K562 (cell line): ENCODE measurements around the gene KCTD7. TPM values are rescaled to one million over a fixed set of nuclear protein-coding genes. Genes with fewer than 3 reads are reported as not detected.

Experiments
- ATAC-seq: fragments of 200-7000 bp; cut with Tn5 transposase; 3 replicates; pipeline ENCODE4 v1.9.1; 2020; ENCODE audit warnings: moderate library complexity
- BruUV-seq: library from RNA; stranded (reverse); fragments of 400-500 nt; replicated peaks from 2 replicates; lab custom pipeline; 2021; lab: Mats Ljungman, UMichigan
- CTCF ChIA-PET: fragments of 300-600 bp; formaldehyde crosslinking; extraction: SDS; loops from one replicate; lab custom pipeline; 2021; ENCODE audit warnings: low intra/inter-chr PET ratio; lab: Yijun Ruan, JAX
- POLR2A ChIA-PET: fragments of 300-600, 350-650 bp; sonication (Branson Sonifier 250); formaldehyde crosslinking; extraction: SDS; loops from one replicate; lab custom pipeline; 2021; ENCODE audit warnings: antibody characterized with exemption, inconsistent platforms; lab: Yijun Ruan, JAX
- DNase-seq, 4 experiments: peaks; one replicate each; pipeline versions ENCODE4 v3.0.0 to v3.0.0-alpha.2; 2011 to 2018; ENCODE audit warnings: low spot score in 3 of 4, mixed read lengths in 3 of 4; ENCODE audit errors: extremely low read depth in 1 of 4
- FAIRE-seq: peaks from 2 replicates; lab custom pipeline; 2011; peaks lifted over from hg19 to GRCh38; lab: Jason Lieb, UNC
- H2AFZ ChIP-seq: 2 replicates; pipeline ENCODE4 v1.6.0; 2011; ENCODE audit warnings: low read depth, low read length, control low read depth, inconsistent platforms
- H3K27ac ChIP-seq: fragments of 200-600 bp; 3 replicates; pipeline ENCODE4 v1.8.0; 2011; ENCODE audit warnings: low read depth, mild to moderate bottlenecking, control low read depth, inconsistent platforms, low read length, moderate library complexity, mixed read lengths; ENCODE audit errors: extremely low read depth
- H3K27me3 ChIP-seq, 2 experiments: fragments of 300-600 bp in 1 of 2; 2 replicates in 1 of 2; 3 replicates in 1 of 2; pipeline versions ENCODE4 v1.6.0 to v1.8.0; 2011; ENCODE audit warnings: inconsistent platforms in 2 of 2, low read length in 2 of 2, mild to moderate bottlenecking in 1 of 2, mixed read lengths in 1 of 2, moderate library complexity in 1 of 2; ENCODE audit not compliant: control insufficient read depth in 2 of 2, insufficient read depth in 2 of 2
- H3K36me3 ChIP-seq: fragments of 300-600 bp; 3 replicates; pipeline ENCODE4 v1.8.0; 2011; ENCODE audit warnings: mild to moderate bottlenecking, low read length, inconsistent platforms; ENCODE audit not compliant: control insufficient read depth, insufficient read depth
- H3K4me1 ChIP-seq, 2 experiments: fragments of 200-600 bp in 1 of 2; replicated peaks in 1 of 2; 2 replicates in 1 of 2; 3 replicates in 1 of 2; pipeline versions ENCODE4 v1.5.1 to v1.8.0; 2011; ENCODE audit warnings: inconsistent platforms in 2 of 2, low read length in 2 of 2, mild to moderate bottlenecking in 1 of 2, mixed read lengths in 1 of 2, moderate library complexity in 1 of 2; ENCODE audit not compliant: control insufficient read depth in 2 of 2, insufficient read depth in 2 of 2
- H3K4me2 ChIP-seq: 2 replicates; pipeline ENCODE4 v1.6.1; 2011; ENCODE audit warnings: low read length, control low read depth, inconsistent platforms, mixed read lengths; ENCODE audit not compliant: insufficient read depth
- H3K4me3 ChIP-seq: fragments of 200-600 bp; sonication (generic), shearing (Covaris generic); 2 replicates; pipeline ENCODE4 v1.5.1; 2016; ENCODE audit warnings: control low read depth, inconsistent platforms
- H3K79me2 ChIP-seq: fragments of 200-600 bp; 3 replicates; pipeline ENCODE4 v1.8.0; 2011; ENCODE audit warnings: low read length, inconsistent platforms; ENCODE audit not compliant: control insufficient read depth, insufficient read depth
- H3K9ac ChIP-seq, 2 experiments: 2 replicates each; pipeline versions ENCODE4 v1.6.0 to v1.6.1; 2011; ENCODE audit warnings: low read depth in 2 of 2, low read length in 2 of 2, control low read depth in 1 of 2, inconsistent platforms in 1 of 2, mild to moderate bottlenecking in 1 of 2, mixed read lengths in 1 of 2; ENCODE audit not compliant: insufficient read depth in 1 of 2
- H3K9me1 ChIP-seq: one replicate; pipeline ENCODE4 v1.6.0; 2011; ENCODE audit warnings: inconsistent platforms, mild to moderate bottlenecking, low read length, moderate library complexity; ENCODE audit not compliant: control insufficient read depth, insufficient read depth
- H3K9me3 ChIP-seq: replicated peaks from 2 replicates; pipeline ENCODE4 v1.5.1; 2011; ENCODE audit warnings: low read depth, low read length, inconsistent platforms; ENCODE audit not compliant: control insufficient read depth, insufficient read depth
- H4K20me1 ChIP-seq: replicated peaks from 2 replicates; pipeline ENCODE4 v1.6.1; 2011; ENCODE audit warnings: low read length, inconsistent platforms, mixed read lengths; ENCODE audit not compliant: control insufficient read depth, insufficient read depth
- ARID2 ChIP-seq: fragments of 450-650 bp; IDR thresholded peaks from 2 replicates; pipeline ENCODE4 v1.6.1; 2017; ENCODE audit warnings: antibody characterized with exemption, mild to moderate bottlenecking
- CEBPZ ChIP-seq: fragments of 150-350 bp; IDR thresholded peaks from 2 replicates; pipeline ENCODE4 v1.6.1; 2014; ENCODE audit warnings: low read depth, mild to moderate bottlenecking, low read length, borderline replicate concordance
- CREB5 ChIP-seq: fragments of 250-450 bp; sonication (Bioruptor Pico); IDR thresholded peaks from 2 replicates; pipeline ENCODE4 v1.5.0; 2020; ENCODE audit warnings: mild to moderate bottlenecking
- GMEB1 ChIP-seq: fragments of 250-450 bp; sonication (Bioruptor Pico); IDR thresholded peaks from 2 replicates; pipeline ENCODE4 v1.4.0; 2020; ENCODE audit warnings: mild to moderate bottlenecking
- KLF16 ChIP-seq: IDR thresholded peaks from 2 replicates; pipeline ENCODE4 v1.6.1; 2016; ENCODE audit warnings: antibody characterized with exemption
- RAD21 ChIP-seq, 2 experiments: fragments of 250-450 bp in 1 of 2; fragments of 450-650 bp in 1 of 2; sonication (Bioruptor Pico) in 1 of 2; formaldehyde crosslinking in 1 of 2; IDR thresholded peaks in 1 of 2; conservative IDR thresholded peaks in 1 of 2; 2 replicates each; pipeline versions ENCODE4 v1.4.0 to v1.8.0; 2020 to 2022; ENCODE audit warnings: mild to moderate bottlenecking in 2 of 2, moderate library complexity in 1 of 2
- ZFX ChIP-seq: sonication (generic); formaldehyde crosslinking; IDR thresholded peaks from 2 replicates; pipeline ENCODE4 v1.8.0; 2022; ENCODE audit warnings: mild to moderate bottlenecking, missing genetic modification reagents, moderate library complexity
- ZNF592 ChIP-seq: fragments of 450-650 bp; IDR thresholded peaks from 2 replicates; pipeline ENCODE4 v1.6.1; 2017; ENCODE audit warnings: antibody characterized with exemption, mild to moderate bottlenecking
- WGBS: fragments of 100-300 bp; shearing (Covaris generic); methylation state at CpG from one replicate; pipeline ENCODE4 v1.1.6; 2016; ENCODE audit warnings: low coverage, mixed read lengths; ENCODE audit not compliant: insufficient coverage; ENCODE audit errors: missing lambda C conversion rate; 5-methylcytosine and 5-hydroxymethylcytosine counted together
- in situ Hi-C: fragments of 300-500 bp; cut with MboI; formaldehyde crosslinking; loops from 4 replicates; pipeline ENCODE4 v1.15.0; 2018; ENCODE audit warnings: inconsistent platforms, mixed read lengths
- intact Hi-C: fragments of 100-400 bp; cut with micrococcal nuclease; formaldehyde crosslinking; loops from 2 replicates; pipeline ENCODE4 v1.14.2; 2022
- polyA plus RNA-seq, 8 experiments: library from polyadenylated mRNA; depleted of rRNA in 4 of 8; stranded (reverse) in 5 of 8; unstranded in 3 of 8; fragments of >200 nt; fragmentation: Nextera tagmentation in 2 of 8; fragmentation: Illumina TruSeq in 1 of 8; extraction: Ambion mirVana in 2 of 8; extraction: Trizol in 1 of 8; gene quantifications; 2 replicates each; pipeline versions ENCODE4 v1.2.1 to v1.2.3, GENCODE V29; 2011 to 2014; ENCODE audit warnings: inconsistent platforms in 1 of 8, missing spikeins in 1 of 8
- total RNA-seq, 7 experiments: library from RNA; depleted of rRNA in 6 of 7; stranded (reverse); fragments of >200 nt in 6 of 7; fragmentation: Illumina TruSeq in 2 of 7; extraction: Trizol in 2 of 7; gene quantifications; 2 replicates each; pipeline versions ENCODE4 v1.2.1 to v1.2.3, GENCODE V29; 2011 to 2021; ENCODE audit warnings: low replicate concordance in 1 of 7

Gene KCTD7
- total and polyA plus RNA-seq, 9 of the 15 experiments (the other 6 are each of a cell fraction or from before 2014, with no cell fraction given) = 1.5 to 26.0 (median 9.0) TPM

GRCh38 chr7:66583490-66584110 is 45.1 kb upstream of the KCTD7 start (continued):
- TF ChIP-seq CEBPZ = no peak

GRCh38 chr7:66586181-66586580 is 42.5 kb upstream of the KCTD7 start:
- peaks cover 95% of the 10 kb centered on the region for H3K79me2 ChIP-seq
- H3K27ac ChIP-seq = no peak overlapping the region
- FAIRE-seq = no peak
- BruUV-seq = no TSS peak
- H3K4me3 ChIP-seq = no peak overlapping the region
- CTCF ChIA-PET = no interaction called here
- no peaks in the 10 kb centered on the region for H3K9me3 ChIP-seq
- POLR2A ChIA-PET = interaction anchor here (0.6 to 1.4 kb wide), 4 partner anchors 9 to 165 kb away, joined by 3 to 4 read pairs (median 4); no protein-coding TSS in a partner anchor
- H3K4me2 ChIP-seq = no peak overlapping the region
- no peak overlapping the region for H3K9ac ChIP-seq
- ATAC-seq = no peak
- no peak for DNase-seq
- H3K9me1 ChIP-seq = no peaks in the 10 kb centered on the region
- intact Hi-C loops (no loop called here), in situ Hi-C loops (no loop called here)
- H3K27me3 ChIP-seq = no peaks in the 10 kb centered on the region
- 82% methylated on average over 1 of the region's 1 CpG for WGBS
- H4K20me1 ChIP-seq = peaks cover 9% of the 10 kb centered on the region; the same call in 1 of the 2 replicates
- H2AFZ ChIP-seq = no peak overlapping the region
- H3K4me1 ChIP-seq = peaks cover 7 to 9% of the 10 kb centered on the region in 2 experiments; a peak in 4 of 5 replicates
- peaks cover 58% of the 10 kb centered on the region; the same call in 2 of the 3 replicates for H3K36me3 ChIP-seq
- no peak for TF ChIP-seq ARID2
- TF ChIP-seq CREB5 (CRISPR knock-in tag) = no peak
- no peak for TF ChIP-seq GMEB1 (CRISPR knock-in tag)
- TF ChIP-seq KLF16 = no peak
- TF ChIP-seq ZFX (CRISPR knock-in tag) = no peak
- TF ChIP-seq ZNF592 = no peak
- TF ChIP-seq RAD21 (CRISPR knock-in tag; conservative IDR thresholded peaks at IDR 0.05 in 1 of 2, IDR thresholded peaks at IDR 0.05 in 1 of 2) = no peak
